Stimulated activated CD8-positive, alpha-beta memory T cell treated with anti-CD3 and anti-CD28 coated beads, Interleukin-7, amount 100 ng/mL, for 4 hours (primary cell): Measurements from ENCODE around the gene AIP.
"Not testable (repeated sequence)": the region's sequence is repeated elsewhere in the genome, so short reads cannot be mapped to it uniquely, and the experiment has no call there.

Experiments used
- DNase-seq, 2 donors: peaks; one replicate each; pipeline ENCODE4 v3.0.0-alpha.2; 2020; ENCODE audit warnings: low read depth in 2 of 2

Gene AIP

GRCh38 chr11:67448220-67448609 lies 34.6 kb upstream of the AIP start:
- no peak for DNase-seq

GRCh38 chr11:67449116-67449844 lies 33.5 kb upstream of the AIP start:
- no peak for DNase-seq

- DNase-seq: no peak
Measured at GRCh38 chr11:67450796-67451657, 31.8 kb upstream of the AIP start.

GRCh38 chr11:67451658-67451976 lies 31.2 kb upstream of the AIP start:
- no peak for DNase-seq

GRCh38 chr11:67452141-67452952 lies 30.5 kb upstream of the AIP start, which contains the start of gene GPR152:
GPR152 (minus strand) TSS chr11:67452729; CDS start chr11:67452724, 5 bp downstream.
- DNase-seq: no peak

GRCh38 chr11:67453816-67454732 lies 28.8 kb upstream of the AIP start:
- no peak for DNase-seq

GRCh38 chr11:67455054-67455453 lies 27.8 kb upstream of the AIP start, which contains the start of gene CABP4:
CABP4 (plus strand) TSS chr11:67455354; CDS start chr11:67455424, 70 bp downstream.
- no peak for DNase-seq

- DNase-seq: no peak
Measured at GRCh38 chr11:67456068-67456705, 26.6 kb upstream of the AIP start.

- DNase-seq: no peak
Measured at GRCh38 chr11:67457453-67457852, 25.4 kb upstream of the AIP start.

- no peak for DNase-seq
Measured at GRCh38 chr11:67458266-67458665, 24.6 kb upstream of the AIP start.

- DNase-seq: no peak
Measured at GRCh38 chr11:67463186-67463585, 19.6 kb upstream of the AIP start.

GRCh38 chr11:67463680-67464410 lies 19.0 kb upstream of the AIP start:
- no peak for DNase-seq

- DNase-seq: peak; percentile 82 to 86
Measured at GRCh38 chr11:67464411-67465188, 18.2 kb upstream of the AIP start.

- no peak for DNase-seq
Measured at GRCh38 chr11:67465189-67465510, 17.7 kb upstream of the AIP start.

GRCh38 chr11:67465530-67465929 lies 17.3 kb upstream of the AIP start:
- DNase-seq: not testable (repeated sequence)

- no peak for DNase-seq
Measured at GRCh38 chr11:67466367-67466766, 16.5 kb upstream of the AIP start.

- DNase-seq: no peak
Measured at GRCh38 chr11:67466962-67467771, 15.7 kb upstream of the AIP start.

- no peak for DNase-seq
Measured at GRCh38 chr11:67468056-67468455, 14.8 kb upstream of the AIP start.

- no peak for DNase-seq
Measured at GRCh38 chr11:67468456-67468758, 14.4 kb upstream of the AIP start.
